ENCODE measurements around the gene SLC25A21.

The SLC25A21 gene

DNA sequence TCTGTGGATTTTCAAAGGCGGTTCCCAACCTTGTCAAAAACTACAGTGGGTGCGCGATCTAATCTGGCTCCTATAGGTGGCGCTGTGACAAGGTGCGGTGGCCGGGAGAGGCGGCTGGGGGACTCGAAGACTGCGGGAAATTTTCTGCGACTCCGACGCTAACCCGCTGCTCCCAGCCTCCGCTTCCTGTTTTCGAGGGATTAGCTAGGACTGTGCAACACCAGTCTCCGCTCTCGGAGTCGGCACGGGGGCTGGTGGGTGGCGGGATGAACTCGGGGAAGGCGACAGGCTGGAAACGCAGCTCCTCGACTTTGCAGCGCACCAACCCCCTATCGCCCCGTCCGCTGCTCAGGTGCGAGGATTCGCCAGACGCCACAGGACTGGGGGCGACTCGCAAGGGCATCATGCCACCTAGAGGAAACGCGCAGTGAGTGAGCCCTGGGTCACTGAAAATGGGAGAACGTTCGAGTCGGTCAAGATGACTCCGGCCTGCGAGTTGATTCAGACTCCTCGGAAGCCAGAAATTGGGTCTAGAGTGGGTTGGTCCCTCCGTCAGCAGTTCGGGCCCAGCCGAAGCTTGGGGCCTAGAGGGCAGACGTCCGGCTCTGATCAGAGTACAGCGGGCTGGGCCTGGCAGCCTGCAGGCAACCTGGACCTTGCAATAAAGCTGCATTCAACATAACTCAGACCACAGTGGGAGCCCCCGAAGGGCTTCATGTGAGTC lies 516.3 kb downstream of the SLC25A21 start:
- Histone ChIP-seq H3K9me3 (ENCODE audit: control insufficient read depth, insufficient read depth, low read length) (peaks cover 7% of the 10 kb centered on the region; the same call in 1 of the 2 replicates), H3K36me3 (ENCODE audit: control insufficient read depth, low read length) (no peaks in the 10 kb centered on the region), H3K4me3 (ENCODE audit: low read length) (no peak overlapping the region), H3K79me2 (ENCODE audit: control insufficient read depth, low read length) (no peaks in the 10 kb centered on the region), H3K27ac (ENCODE audit: low read depth, low read length) (no peak overlapping the region), H3K4me2 (ENCODE audit: low read length) (no peak overlapping the region), H3K27me3 (ENCODE audit: control insufficient read depth, low read length) (no peaks in the 10 kb centered on the region), H3K9me2 (replicated peaks; ENCODE audit: control insufficient read depth, low read length) (no peaks in the 10 kb centered on the region), H3F3A (ENCODE audit: control insufficient read depth, insufficient read depth) (no peaks in the 10 kb centered on the region), H3K4me1 (ENCODE audit: control insufficient read depth, low read length) (no peaks in the 10 kb centered on the region), H4K20me1 (ENCODE audit: control insufficient read depth, insufficient read depth, low read depth, low read length) (no peaks in the 10 kb centered on the region)
- TF ChIP-seq, protein P1, sequence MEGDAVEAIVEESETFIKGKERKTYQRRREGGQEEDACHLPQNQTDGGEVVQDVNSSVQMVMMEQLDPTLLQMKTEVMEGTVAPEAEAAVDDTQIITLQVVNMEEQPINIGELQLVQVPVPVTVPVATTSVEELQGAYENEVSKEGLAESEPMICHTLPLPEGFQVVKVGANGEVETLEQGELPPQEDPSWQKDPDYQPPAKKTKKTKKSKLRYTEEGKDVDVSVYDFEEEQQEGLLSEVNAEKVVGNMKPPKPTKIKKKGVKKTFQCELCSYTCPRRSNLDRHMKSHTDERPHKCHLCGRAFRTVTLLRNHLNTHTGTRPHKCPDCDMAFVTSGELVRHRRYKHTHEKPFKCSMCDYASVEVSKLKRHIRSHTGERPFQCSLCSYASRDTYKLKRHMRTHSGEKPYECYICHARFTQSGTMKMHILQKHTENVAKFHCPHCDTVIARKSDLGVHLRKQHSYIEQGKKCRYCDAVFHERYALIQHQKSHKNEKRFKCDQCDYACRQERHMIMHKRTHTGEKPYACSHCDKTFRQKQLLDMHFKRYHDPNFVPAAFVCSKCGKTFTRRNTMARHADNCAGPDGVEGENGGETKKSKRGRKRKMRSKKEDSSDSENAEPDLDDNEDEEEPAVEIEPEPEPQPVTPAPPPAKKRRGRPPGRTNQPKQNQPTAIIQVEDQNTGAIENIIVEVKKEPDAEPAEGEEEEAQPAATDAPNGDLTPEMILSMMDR (IDR thresholded peaks at IDR 0.05; ENCODE audit: low read depth, low read length, poor library complexity, severe bottlenecking) = peak; percentile 54
- no peak for TF ChIP-seq EZH2phosphoT487 (IDR thresholded peaks at IDR 0.05; ENCODE audit: borderline replicate concordance, low read length)

DNA sequence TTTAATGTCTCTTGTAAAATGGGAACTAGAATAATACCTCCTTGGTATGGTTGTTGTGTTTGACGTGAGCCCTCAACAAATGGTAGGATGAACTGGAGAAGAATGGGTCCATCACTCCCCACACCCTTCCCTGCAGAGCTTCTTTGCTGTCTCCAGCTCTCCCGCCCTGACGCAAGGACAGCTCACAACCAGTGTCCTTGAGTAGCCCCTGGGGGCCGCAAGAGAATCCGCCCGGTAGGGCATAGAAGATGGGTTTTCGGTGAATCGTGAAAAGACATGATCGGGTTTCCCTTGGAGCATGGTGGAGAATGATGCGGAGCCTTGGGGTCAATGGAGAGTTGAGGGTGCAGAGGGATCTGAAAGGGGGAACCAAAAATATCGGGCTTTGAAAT lies 516.8 kb downstream of the SLC25A21 start:
- H3K4me3 ChIP-seq (ENCODE audit: low read length) = no peak overlapping the region
- H3K4me1 ChIP-seq (ENCODE audit: control insufficient read depth, low read length) = no peaks in the 10 kb centered on the region
- no peaks in the 10 kb centered on the region for H3K79me2 ChIP-seq (ENCODE audit: control insufficient read depth, low read length)
- no peak overlapping the region for H3K27ac ChIP-seq (ENCODE audit: low read depth, low read length)
- H3K4me2 ChIP-seq (ENCODE audit: low read length) = no peak overlapping the region
- H3K9me2 ChIP-seq (replicated peaks; ENCODE audit: control insufficient read depth, low read length) = no peaks in the 10 kb centered on the region
- no peaks in the 10 kb centered on the region for H3K27me3 ChIP-seq (ENCODE audit: control insufficient read depth, low read length)
- peaks cover 7% of the 10 kb centered on the region; the same call in 1 of the 2 replicates for H3K9me3 ChIP-seq (ENCODE audit: control insufficient read depth, insufficient read depth, low read length)
- H3F3A ChIP-seq (ENCODE audit: control insufficient read depth, insufficient read depth) = no peaks in the 10 kb centered on the region
- no peak for TF ChIP-seq EZH2phosphoT487 (IDR thresholded peaks at IDR 0.05; ENCODE audit: borderline replicate concordance, low read length)
- TF ChIP-seq, protein P1 (IDR thresholded peaks at IDR 0.05; ENCODE audit: low read depth, low read length, poor library complexity, severe bottlenecking) = no peak
- no peaks in the 10 kb centered on the region for H4K20me1 ChIP-seq (ENCODE audit: control insufficient read depth, insufficient read depth, low read depth, low read length)
- H3K36me3 ChIP-seq (ENCODE audit: control insufficient read depth, low read length) = no peaks in the 10 kb centered on the region

DNA sequence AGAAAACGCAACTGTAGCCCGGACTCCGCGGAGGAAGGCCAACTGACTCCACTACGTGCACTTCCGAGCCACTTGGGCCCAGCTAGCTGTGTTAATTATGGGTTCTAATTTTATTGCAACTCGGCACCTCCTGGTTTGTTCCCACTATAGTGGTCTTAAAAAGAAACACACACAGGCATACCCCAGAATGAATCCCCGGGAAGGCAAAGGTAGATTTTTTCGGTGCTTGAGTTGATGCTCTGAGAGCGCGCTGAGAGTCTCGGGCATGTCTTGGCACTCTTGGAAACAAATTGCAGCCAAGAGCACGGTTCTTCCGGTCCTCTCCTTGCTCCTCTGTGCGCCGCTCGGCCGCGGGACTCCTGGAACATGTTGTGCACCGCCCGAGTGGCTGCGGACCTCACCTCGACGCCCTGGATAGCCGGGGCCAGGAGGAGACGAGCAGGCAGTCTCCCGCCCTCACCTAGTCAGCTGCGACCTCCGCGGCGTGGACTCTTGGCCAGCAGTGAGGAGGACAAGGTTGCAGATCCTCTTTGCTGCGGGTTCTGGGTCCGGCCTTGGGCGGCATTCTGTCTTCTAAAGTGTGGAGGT lies 517.5 kb downstream of the SLC25A21 start:
- Histone ChIP-seq H3K9me3 (ENCODE audit: control insufficient read depth, insufficient read depth, low read length) (peaks cover 7% of the 10 kb centered on the region; the same call in 1 of the 2 replicates), H3F3A (ENCODE audit: control insufficient read depth, insufficient read depth) (no peaks in the 10 kb centered on the region), H3K79me2 (ENCODE audit: control insufficient read depth, low read length) (no peaks in the 10 kb centered on the region), H3K4me1 (ENCODE audit: control insufficient read depth, low read length) (no peaks in the 10 kb centered on the region), H3K36me3 (ENCODE audit: control insufficient read depth, low read length) (no peaks in the 10 kb centered on the region), H3K27me3 (ENCODE audit: control insufficient read depth, low read length) (no peaks in the 10 kb centered on the region), H3K4me2 (ENCODE audit: low read length) (no peak overlapping the region), H3K4me3 (ENCODE audit: low read length) (no peak overlapping the region), H4K20me1 (ENCODE audit: control insufficient read depth, insufficient read depth, low read depth, low read length) (no peaks in the 10 kb centered on the region), H3K27ac (ENCODE audit: low read depth, low read length) (no peak overlapping the region), H3K9me2 (replicated peaks; ENCODE audit: control insufficient read depth, low read length) (no peaks in the 10 kb centered on the region)
- no peak for TF ChIP-seq EZH2phosphoT487 (IDR thresholded peaks at IDR 0.05; ENCODE audit: borderline replicate concordance, low read length)
- TF ChIP-seq, protein P1 (IDR thresholded peaks at IDR 0.05; ENCODE audit: low read depth, low read length, poor library complexity, severe bottlenecking) = no peak

Measured in DOHH2 (cell line).